HepG2 (cell line): ENCODE measurements around the gene BCL11B. TPM values are rescaled to one million over a fixed set of nuclear protein-coding genes. Genes with fewer than 3 reads are reported as not detected.

Experiments
- ATAC-seq: fragments of 200-7000 bp; cut with Tn5 transposase; 3 replicates; pipeline ENCODE4 v1.9.1; 2020; ENCODE audit warnings: mild to moderate bottlenecking, moderate library complexity
- BruUV-seq: library from RNA; stranded (reverse); fragments of 400-500 nt; replicated peaks from 2 replicates; lab custom pipeline; 2021; lab: Mats Ljungman, UMichigan
- CTCF ChIA-PET: fragments of 300-600 bp; formaldehyde crosslinking; extraction: SDS; loops from one replicate; lab custom pipeline; 2021; ENCODE audit warnings: low total read pairs, inconsistent platforms, low intra/inter-chr PET ratio; lab: Yijun Ruan, JAX
- POLR2A ChIA-PET: fragments of 350-600 bp; sonication (Branson Sonifier 250); formaldehyde crosslinking; loops from one replicate; lab custom pipeline; 2020; ENCODE audit warnings: antibody characterized with exemption, inconsistent platforms; lab: Yijun Ruan, JAX
- DNase-seq: peaks from one replicate; pipeline ENCODE4 v3.0.0-alpha.2; 2015; ENCODE audit warnings: low spot score
- FAIRE-seq: peaks from 3 replicates; lab custom pipeline; 2011; peaks lifted over from hg19 to GRCh38; lab: Jason Lieb, UNC
- H2AFZ ChIP-seq: one replicate; pipeline ENCODE4 v1.6.1; 2011; ENCODE audit warnings: low read length, inconsistent platforms
- H3K27ac ChIP-seq: fragments of 300-600 bp; 3 replicates; pipeline ENCODE4 v1.8.0; 2011; ENCODE audit warnings: mixed run types, mild to moderate bottlenecking, mixed read lengths, low read length, inconsistent platforms; ENCODE audit not compliant: insufficient read depth; ENCODE audit errors: extremely low read length
- H3K27me3 ChIP-seq, 2 experiments: fragments of 200-600 bp in 1 of 2; 2 replicates in 1 of 2; 3 replicates in 1 of 2; pipeline versions ENCODE4 v1.6.0 to v1.8.0; 2011; ENCODE audit warnings: low read length in 2 of 2, mild to moderate bottlenecking in 2 of 2, moderate library complexity in 2 of 2, inconsistent platforms in 1 of 2; ENCODE audit not compliant: insufficient read depth in 2 of 2, control insufficient read depth in 1 of 2
- H3K36me3 ChIP-seq, 2 experiments: fragments of 200-600 bp in 1 of 2; replicated peaks in 1 of 2; 2 replicates in 1 of 2; 3 replicates in 1 of 2; pipeline versions ENCODE4 v1.5.1 to v1.8.0; 2011; ENCODE audit warnings: low read length in 2 of 2, inconsistent platforms in 1 of 2; ENCODE audit not compliant: insufficient read depth in 2 of 2, control insufficient read depth in 1 of 2
- H3K4me1 ChIP-seq: 2 replicates; pipeline ENCODE4 v1.5.1; 2012; ENCODE audit warnings: low read length, inconsistent platforms; ENCODE audit not compliant: insufficient read depth
- H3K4me2 ChIP-seq: 2 replicates; pipeline ENCODE4 v1.6.0; 2011; ENCODE audit warnings: low read depth, low read length, inconsistent platforms
- H3K4me3 ChIP-seq, 3 experiments: fragments of 200-600 bp in 1 of 3; sonication (generic), shearing (Covaris generic) in 1 of 3; replicated peaks in 1 of 3; 2 replicates each; pipeline ENCODE4 v1.5.1; 2011 to 2016; ENCODE audit warnings: low read length in 3 of 3, inconsistent platforms in 2 of 3, low read depth in 2 of 3, mild to moderate bottlenecking in 2 of 3, control low read depth in 1 of 3, mixed read lengths in 1 of 3; ENCODE audit not compliant: insufficient read depth in 1 of 3
- H3K79me2 ChIP-seq: one replicate; pipeline ENCODE4 v1.6.1; 2011; ENCODE audit warnings: low read length, inconsistent platforms; ENCODE audit not compliant: insufficient read depth
- H3K9ac ChIP-seq: 2 replicates; pipeline ENCODE4 v1.6.0; 2011; ENCODE audit warnings: mild to moderate bottlenecking, low read depth, low read length, inconsistent platforms; ENCODE audit not compliant: insufficient read depth
- H3K9me3 ChIP-seq: 2 replicates; pipeline ENCODE4 v1.5.1; 2012; ENCODE audit warnings: mild to moderate bottlenecking, low read length
- H4K20me1 ChIP-seq: 2 replicates; pipeline ENCODE4 v1.6.0; 2011; ENCODE audit warnings: inconsistent platforms, mild to moderate bottlenecking, low read length, moderate library complexity; ENCODE audit not compliant: insufficient read depth
- EED ChIP-seq: sonication (generic); formaldehyde crosslinking; IDR thresholded peaks from 2 replicates; pipeline ENCODE4 v1.5.0; 2020; ENCODE audit warnings: mild to moderate bottlenecking, missing genetic modification reagents
- EP300 ChIP-seq, 3 experiments: sonication (generic) in 1 of 3; formaldehyde crosslinking in 1 of 3; IDR thresholded peaks; 2 replicates each; pipeline versions ENCODE4 v1.5.1 to v1.6.1; 2011 to 2020; ENCODE audit warnings: low read depth in 2 of 3, low read length in 2 of 3, borderline replicate concordance in 1 of 3, improper control_type of control experiment in 1 of 3, mild to moderate bottlenecking in 1 of 3, missing genetic modification reagents in 1 of 3, moderate library complexity in 1 of 3
- GATAD1 ChIP-seq: IDR thresholded peaks from 2 replicates; pipeline ENCODE4 v1.6.1; 2016; ENCODE audit warnings: missing genetic modification reagents, missing compliant biosample characterization
- KLF9 ChIP-seq: IDR thresholded peaks from 2 replicates; pipeline ENCODE4 v1.6.1; 2016; ENCODE audit warnings: low read depth
- MAFF ChIP-seq: IDR thresholded peaks from 2 replicates; pipeline ENCODE4 v1.6.1; 2011; ENCODE audit warnings: low read depth, low read length, improper control_type of control experiment
- MTA1 ChIP-seq: sonication (generic); formaldehyde crosslinking; IDR thresholded peaks from 2 replicates; pipeline ENCODE4 v1.4.0; 2020; ENCODE audit warnings: missing genetic modification reagents, mild to moderate bottlenecking, borderline replicate concordance
- NBN ChIP-seq: fragments of 450-650 bp; conservative IDR thresholded peaks from 2 replicates; pipeline ENCODE4 v1.6.1; 2017
- RAD51 ChIP-seq: fragments of 450-650 bp; IDR thresholded peaks from 2 replicates; pipeline ENCODE4 v1.6.1; 2016; ENCODE audit warnings: borderline replicate concordance
- SMARCC2 ChIP-seq: fragments of 450-650 bp; IDR thresholded peaks from 2 replicates; pipeline ENCODE4 v1.6.1; 2017; ENCODE audit warnings: antibody characterized with exemption, mild to moderate bottlenecking
- TIGD3 ChIP-seq: sonication (generic); formaldehyde crosslinking; IDR thresholded peaks from 2 replicates; pipeline ENCODE4 v1.5.1; 2020; ENCODE audit warnings: mild to moderate bottlenecking, missing genetic modification reagents, borderline replicate concordance
- TMF1 ChIP-seq: sonication (generic); formaldehyde crosslinking; IDR thresholded peaks from 2 replicates; pipeline ENCODE4 v1.8.1; 2022; ENCODE audit warnings: low read depth, missing genetic modification reagents
- UBTF ChIP-seq: sonication (generic); formaldehyde crosslinking; IDR thresholded peaks from 2 replicates; pipeline ENCODE4 v1.4.0; 2020; ENCODE audit warnings: mild to moderate bottlenecking, missing genetic modification reagents
- ZBTB7B ChIP-seq: sonication (generic); formaldehyde crosslinking; IDR thresholded peaks from 2 replicates; pipeline ENCODE4 v1.4.0; 2020; ENCODE audit warnings: missing genetic modification reagents
- ZNF264 ChIP-seq: sonication (generic); formaldehyde crosslinking; IDR thresholded peaks from 2 replicates; pipeline ENCODE4 v1.4.0; 2020; ENCODE audit warnings: missing genetic modification reagents
- ZNF274 ChIP-seq: sonication (generic); formaldehyde crosslinking; IDR thresholded peaks from 2 replicates; pipeline ENCODE4 v1.5.1; 2020; ENCODE audit warnings: mild to moderate bottlenecking, missing genetic modification reagents
- ZNF589 ChIP-seq: sonication (generic); formaldehyde crosslinking; conservative IDR thresholded peaks from 2 replicates; pipeline ENCODE4 v1.8.0; 2022; ENCODE audit warnings: mild to moderate bottlenecking, moderate library complexity, missing genetic modification reagents
- WGBS: methylation state at CpG from one replicate; pipeline ENCODE4 v1.1.6; 2017; ENCODE audit warnings: low lambda C conversion rate; 5-methylcytosine and 5-hydroxymethylcytosine counted together
- in situ Hi-C: cut with HindIII; loops from 2 replicates; pipeline ENCODE4 v1.10.0; 2017; ENCODE audit warnings: low pct_unique_long_range_greater_than_20kb; ENCODE audit not compliant: extremely low pct_ligation_motif_present
- intact Hi-C: fragments of 100-400 bp; cut with micrococcal nuclease; formaldehyde crosslinking; loops from one replicate; pipeline ENCODE4 v1.10.0; 2022; ENCODE audit not compliant: unreplicated experiment
- polyA plus RNA-seq, 8 experiments: library from polyadenylated mRNA; depleted of rRNA in 3 of 8; stranded (reverse) in 7 of 8; unstranded in 1 of 8; fragments of >200 nt; fragmentation: Illumina TruSeq in 4 of 8; extraction: Trizol in 4 of 8; gene quantifications; 2 replicates each; pipeline versions ENCODE4 v1.2.1 to v1.2.3, GENCODE V29; 2011 to 2016; ENCODE audit warnings: low read depth in 4 of 8, missing spikeins in 1 of 8, mixed read lengths in 1 of 8; ENCODE audit not compliant: insufficient read depth in 1 of 8
- total RNA-seq, 5 experiments: library from RNA; depleted of rRNA; stranded (reverse); fragments of >200 nt; fragmentation: Illumina TruSeq; extraction: Trizol; gene quantifications; 2 replicates each; pipeline ENCODE4 v1.2.3, GENCODE V29; 2016; ENCODE audit warnings: low read depth in 1 of 5

The BCL11B gene
- total and polyA plus RNA-seq, 2 of the 13 experiments (the other 11 are each of a cell fraction or from before 2014, with no cell fraction given) = not detected

GRCh38 chr14:99244941-99245563, 26.9 kb downstream of the BCL11B start (continued):
- TF ChIP-seq UBTF (no peak), ZNF589 (no peak)

GRCh38 chr14:99244367-99244901, 27.6 kb downstream of the BCL11B start:
- Histone ChIP-seq H3K9me3 (no peaks in the 10 kb centered on the region), H3K9ac (no peak overlapping the region), H3K4me1 (no peaks in the 10 kb centered on the region), H4K20me1 (no peaks in the 10 kb centered on the region), H2AFZ (no peak overlapping the region), H3K27me3 (peaks cover 4 to 75% of the 10 kb centered on the region in 2 experiments), H3K4me3 (no peak overlapping the region), H3K36me3 (no peaks in the 10 kb centered on the region), H3K27ac (no peak overlapping the region), H3K4me2 (no peak overlapping the region), H3K79me2 (no peaks in the 10 kb centered on the region)
- ChIA-PET CTCF (no interaction called here), POLR2A (no interaction called here)
- in situ Hi-C loops = no loop called here
- BruUV-seq = no TSS peak
- intact Hi-C loops = no loop called here
- FAIRE-seq (no peak), DNase-seq (no peak), ATAC-seq (no peak)
- WGBS = 10% methylated on average over 16 of the region's 16 CpGs
- TF ChIP-seq SMARCC2 (no peak), ZBTB7B (CRISPR knock-in tag) (no peak), EP300 (IDR thresholded peaks at IDR 0.05; ENCODE audit: low read depth in 2 of 2, low read length in 2 of 2) (no peak), EP300 (CRISPR knock-in tag; IDR thresholded peaks at IDR 0.05; ENCODE audit: borderline replicate concordance) (no peak), ZNF264 (CRISPR knock-in tag) (no peak), ZNF274 (CRISPR knock-in tag) (no peak), MAFF (no peak), KLF9 (no peak), UBTF (no peak), EED (CRISPR knock-in tag) (no peak), TIGD3 (CRISPR knock-in tag) (no peak), RAD51 (no peak), GATAD1 (CRISPR knock-in tag) (no peak), MTA1 (CRISPR knock-in tag) (no peak), NBN (no peak), TMF1 (CRISPR knock-in tag) (no peak)
